Activated CD8-positive, alpha-beta memory T cell treated with anti-CD3 and anti-CD28 coated beads for 36 hours (primary cell): ENCODE measurements around the gene ATAD1. TPM values are rescaled to one million over a fixed set of nuclear protein-coding genes. Genes with fewer than 3 reads are reported as not detected.
"Not testable (repeated sequence)": the region's sequence is repeated elsewhere in the genome, so short reads cannot be mapped to it uniquely, and the experiment has no call there.

Experiments
- CTCF ChIA-PET: fragments of 350-600 bp; sonication (Branson Sonifier 250); formaldehyde crosslinking; loops from one replicate; lab custom pipeline; 2021; ENCODE audit warnings: antibody characterized with exemption; lab: Charles Lee
- POLR2A ChIA-PET: fragments of 350-600 bp; sonication (Branson Sonifier 250); formaldehyde crosslinking; loops from one replicate; lab custom pipeline; 2021; ENCODE audit warnings: antibody characterized with exemption; lab: Charles Lee
- total RNA-seq, 2 experiments: library from RNA; stranded (reverse); gene quantifications; one replicate each; pipeline ENCODE4 v1.2.3, GENCODE V29; 2021

The ATAD1 gene
- total RNA-seq, 2 experiments from 2014 or later: 57.7 to 60.1 TPM

- ChIA-PET CTCF (interaction anchor here (1.1 to 3.8 kb wide), 3 partner anchors 11 to 541 kb away, joined by 4 to 12 read pairs (median 4); partner anchors contain the start of gene ATAD1), POLR2A (no interaction called here)
Observed at GRCh38 chr10:87850742-87851205, 32.7 kb upstream of the ATAD1 start.

GRCh38 chr10:87849001-87849400 lies 31.0 kb upstream of the ATAD1 start:
- CTCF ChIA-PET: no interaction called here
- POLR2A ChIA-PET: no interaction called here

GRCh38 chr10:87847550-87847949 lies 29.5 kb upstream of the ATAD1 start:
- ChIA-PET POLR2A (no interaction called here), CTCF (no interaction called here)

GRCh38 chr10:87846711-87847110 lies 28.7 kb upstream of the ATAD1 start:
- CTCF ChIA-PET: interaction anchor here (0.7 kb wide), 2 partner anchors 79 to 349 kb away, joined by 3 read pairs; no protein-coding TSS in a partner anchor
- POLR2A ChIA-PET: not testable (repeated sequence)

- ChIA-PET CTCF (interaction anchor here (0.7 kb wide), 2 partner anchors 80 to 349 kb away, joined by 3 read pairs; no protein-coding TSS in a partner anchor), POLR2A (no interaction called here)
Observed at GRCh38 chr10:87846023-87846422, 28.0 kb upstream of the ATAD1 start.

GRCh38 chr10:87845624-87845998 lies 27.6 kb upstream of the ATAD1 start:
- CTCF ChIA-PET: no interaction called here

GRCh38 chr10:87844837-87845623 lies 27.0 kb upstream of the ATAD1 start:
- ChIA-PET POLR2A (no interaction called here), CTCF (no interaction called here)

More at GRCh38 chr10:87845624-87845998, 27.6 kb upstream of the ATAD1 start:
- POLR2A ChIA-PET: no interaction called here

GRCh38 chr10:87843714-87844113 lies 25.7 kb upstream of the ATAD1 start:
- POLR2A ChIA-PET: no interaction called here
- CTCF ChIA-PET: no interaction called here

- ChIA-PET CTCF (no interaction called here), POLR2A (interaction anchor here (0.7 kb wide), 1 partner anchor 313 kb away, joined by 6 read pairs; no protein-coding TSS in a partner anchor)
Observed at GRCh38 chr10:87842776-87843497, 24.9 kb upstream of the ATAD1 start.

- CTCF ChIA-PET: no interaction called here
- POLR2A ChIA-PET: no interaction called here
Observed at GRCh38 chr10:87842220-87842641, 24.2 kb upstream of the ATAD1 start.

GRCh38 chr10:87841186-87841585 lies 23.2 kb upstream of the ATAD1 start:
- POLR2A ChIA-PET: no interaction called here
- CTCF ChIA-PET: no interaction called here

GRCh38 chr10:87838650-87839049 lies 20.6 kb upstream of the ATAD1 start:
- ChIA-PET POLR2A (interaction anchor here (0.6 kb wide), 1 partner anchor 47 kb away, joined by 3 read pairs; no protein-coding TSS in a partner anchor), CTCF (no interaction called here)

GRCh38 chr10:87837445-87837844 lies 19.4 kb upstream of the ATAD1 start:
- ChIA-PET CTCF (no interaction called here), POLR2A (no interaction called here)

- ChIA-PET POLR2A (no interaction called here), CTCF (no interaction called here)
Observed at GRCh38 chr10:87836098-87836497, 18.1 kb upstream of the ATAD1 start.

GRCh38 chr10:87829986-87830729 lies 12.1 kb upstream of the ATAD1 start:
- POLR2A ChIA-PET: interaction anchor here (0.7 to 1.8 kb wide), 4 partner anchors 11 to 573 kb away, joined by 3 to 5 read pairs (median 4); partner anchors contain the start of gene ATAD1
- CTCF ChIA-PET: interaction anchor here (2.0 kb wide), 1 partner anchor 12 kb away, joined by 6 read pairs; the partner anchor contains the start of gene ATAD1

GRCh38 chr10:87829051-87829450 lies 11.0 kb upstream of the ATAD1 start:
- ChIA-PET CTCF (interaction anchor here (1.0 to 2.0 kb wide), 3 partner anchors 10 to 754 kb away, joined by 3 to 6 read pairs (median 4); partner anchors contain the start of gene ATAD1), POLR2A (interaction anchor here (1.3 to 2.3 kb wide), 2 partner anchors 11 to 33 kb away, joined by 4 to 15 read pairs; partner anchors contain the start of gene ATAD1)

- ChIA-PET CTCF (interaction anchor here (1.1 kb wide), 1 partner anchor 9 kb away, joined by 5 read pairs; the partner anchor contains the start of gene ATAD1), POLR2A (interaction anchor here (2.3 kb wide), 1 partner anchor 10 kb away, joined by 15 read pairs; the partner anchor contains the start of gene ATAD1)
Observed at GRCh38 chr10:87827681-87828080, 9.7 kb upstream of the ATAD1 start.

GRCh38 chr10:87826653-87827052 lies 8.6 kb upstream of the ATAD1 start:
- POLR2A ChIA-PET: interaction anchor here (1.0 kb wide), 1 partner anchor 8 kb away, joined by 3 read pairs; the partner anchor contains the start of gene ATAD1
- CTCF ChIA-PET: no interaction called here

- POLR2A ChIA-PET: interaction anchor here (1.8 to 2.6 kb wide), 2 partner anchors 11 to 43 kb away, joined by 5 to 28 read pairs; no protein-coding TSS in a partner anchor
- CTCF ChIA-PET: interaction anchor here (1.2 to 1.7 kb wide), 3 partner anchors 9 to 43 kb away, joined by 3 to 11 read pairs (median 4); partner anchors contain the start of genes KLLN and PTEN
Observed at GRCh38 chr10:87819289-87819585, 1.2 kb upstream of the ATAD1 start.
